HG03159 (cell line): Measurements from ENCODE around the gene PATE1.

Experiments
- ATAC-seq: cut with Tn5 transposase; IDR thresholded peaks from one replicate; pipeline ENCODE4 v1.9.1; 2021; ENCODE audit warnings: mild to moderate bottlenecking, moderate library complexity; ENCODE audit not compliant: unreplicated experiment

PATE1 gene

GRCh38 chr11:125787827-125788226, 41.7 kb downstream of the PATE1 start, which contains the start of gene PATE3:
Gene PATE3, plus strand, starts transcription at chr11:125788127. Its CDS starts 25 bp downstream, at chr11:125788152.
- ATAC-seq = no peak

- ATAC-seq = no peak
Measured at GRCh38 chr11:125790825-125791224, 44.7 kb downstream of the PATE1 start.

GRCh38 chr11:125797641-125798040, 51.6 kb downstream of the PATE1 start:
- no peak for ATAC-seq
